ENCODE measurements around the gene ASTN2.

Gene ASTN2

DNA sequence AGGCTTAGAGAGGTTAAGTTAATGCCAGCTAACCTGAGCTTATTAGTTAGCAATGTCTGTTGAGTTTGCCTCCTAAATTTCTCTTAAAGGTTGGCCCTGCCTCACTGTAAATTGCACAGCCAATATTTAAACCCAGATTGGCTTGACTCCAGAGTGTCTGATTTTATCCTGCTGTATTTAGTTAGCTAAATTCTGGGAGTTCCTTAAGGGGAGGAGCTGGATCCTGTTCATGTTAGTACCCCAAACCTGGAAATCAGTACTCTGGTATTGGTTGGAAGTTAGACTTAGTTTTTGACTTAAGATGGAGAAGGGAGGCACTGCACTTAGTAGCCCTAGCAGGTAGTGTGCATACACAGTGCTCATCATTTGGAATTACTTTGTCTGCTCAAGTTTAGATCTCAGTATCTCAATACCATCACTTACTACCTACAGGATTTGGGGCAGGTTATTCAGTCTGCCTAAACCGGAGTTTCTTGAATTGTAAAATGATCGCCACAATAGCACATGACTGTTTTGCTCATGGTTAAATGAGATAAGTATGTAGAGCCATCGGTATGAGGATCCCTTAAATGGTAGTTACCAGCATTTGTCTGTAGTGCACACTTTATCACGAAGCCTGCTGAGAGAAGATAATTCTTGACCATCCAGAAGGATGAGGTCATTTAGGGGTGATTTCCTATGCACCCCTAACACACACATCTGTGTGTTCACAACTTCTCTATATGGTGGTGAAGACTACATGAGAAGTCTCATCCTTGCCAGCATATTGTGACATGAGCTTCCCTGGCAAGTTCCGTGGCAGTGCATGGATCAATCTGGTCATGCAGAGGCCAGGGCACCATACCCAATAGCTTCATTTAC lies 992.5 kb downstream of the ASTN2 start:
- TF ChIP-seq, protein P1, sequence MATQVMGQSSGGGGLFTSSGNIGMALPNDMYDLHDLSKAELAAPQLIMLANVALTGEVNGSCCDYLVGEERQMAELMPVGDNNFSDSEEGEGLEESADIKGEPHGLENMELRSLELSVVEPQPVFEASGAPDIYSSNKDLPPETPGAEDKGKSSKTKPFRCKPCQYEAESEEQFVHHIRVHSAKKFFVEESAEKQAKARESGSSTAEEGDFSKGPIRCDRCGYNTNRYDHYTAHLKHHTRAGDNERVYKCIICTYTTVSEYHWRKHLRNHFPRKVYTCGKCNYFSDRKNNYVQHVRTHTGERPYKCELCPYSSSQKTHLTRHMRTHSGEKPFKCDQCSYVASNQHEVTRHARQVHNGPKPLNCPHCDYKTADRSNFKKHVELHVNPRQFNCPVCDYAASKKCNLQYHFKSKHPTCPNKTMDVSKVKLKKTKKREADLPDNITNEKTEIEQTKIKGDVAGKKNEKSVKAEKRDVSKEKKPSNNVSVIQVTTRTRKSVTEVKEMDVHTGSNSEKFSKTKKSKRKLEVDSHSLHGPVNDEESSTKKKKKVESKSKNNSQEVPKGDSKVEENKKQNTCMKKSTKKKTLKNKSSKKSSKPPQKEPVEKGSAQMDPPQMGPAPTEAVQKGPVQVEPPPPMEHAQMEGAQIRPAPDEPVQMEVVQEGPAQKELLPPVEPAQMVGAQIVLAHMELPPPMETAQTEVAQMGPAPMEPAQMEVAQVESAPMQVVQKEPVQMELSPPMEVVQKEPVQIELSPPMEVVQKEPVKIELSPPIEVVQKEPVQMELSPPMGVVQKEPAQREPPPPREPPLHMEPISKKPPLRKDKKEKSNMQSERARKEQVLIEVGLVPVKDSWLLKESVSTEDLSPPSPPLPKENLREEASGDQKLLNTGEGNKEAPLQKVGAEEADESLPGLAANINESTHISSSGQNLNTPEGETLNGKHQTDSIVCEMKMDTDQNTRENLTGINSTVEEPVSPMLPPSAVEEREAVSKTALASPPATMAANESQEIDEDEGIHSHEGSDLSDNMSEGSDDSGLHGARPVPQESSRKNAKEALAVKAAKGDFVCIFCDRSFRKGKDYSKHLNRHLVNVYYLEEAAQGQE (IDR thresholded peaks at IDR 0.05; ENCODE audit: insufficient read depth in 1 of 2, low read depth in 2 of 2, low read length in 2 of 2), result no peak
- TF ChIP-seq FOXP2 (optimal IDR thresholded peaks at IDR 0.05; ENCODE audit: borderline replicate concordance, extremely low read depth, extremely low read length, insufficient read depth), result no peak
- no peak for TF ChIP-seq SIN3A (IDR thresholded peaks at IDR 0.05; ENCODE audit: borderline replicate concordance, insufficient read depth, low read length)
- no peak for TF ChIP-seq POLR2AphosphoS5 (IDR thresholded peaks at IDR 0.05; ENCODE audit: low read depth, low read length)
- TF ChIP-seq TAF1 (IDR thresholded peaks at IDR 0.05; ENCODE audit: borderline replicate concordance, insufficient read depth, low read length), result no peak

DNA sequence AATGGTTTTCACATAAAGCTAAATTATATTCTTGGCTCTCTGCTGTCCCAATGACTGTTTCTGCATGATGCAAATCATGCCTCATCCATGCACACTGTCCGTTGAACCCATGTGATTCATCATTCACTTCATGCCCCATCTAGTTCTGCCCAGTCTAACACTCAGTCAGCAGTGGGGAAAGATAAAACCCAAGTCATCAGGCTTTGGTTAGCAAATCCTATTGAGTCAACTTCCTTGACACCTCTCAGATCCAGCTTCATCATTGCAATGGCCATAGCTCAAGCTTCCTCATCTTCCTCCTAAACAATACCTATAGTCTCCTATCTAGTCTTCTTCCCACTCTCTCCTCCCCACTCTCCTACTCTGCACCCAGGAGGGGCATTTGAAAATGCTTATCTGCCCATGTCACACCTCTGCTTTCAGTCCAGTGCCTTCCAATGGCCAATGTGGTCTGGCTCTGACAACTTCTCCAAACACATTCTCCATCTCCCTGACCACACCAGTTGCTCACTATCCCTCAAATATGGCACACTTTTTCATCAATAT lies 993.8 kb downstream of the ASTN2 start:
- no peak for TF ChIP-seq SIN3A (IDR thresholded peaks at IDR 0.05; ENCODE audit: borderline replicate concordance, insufficient read depth, low read length)
- no peak for TF ChIP-seq TAF1 (IDR thresholded peaks at IDR 0.05; ENCODE audit: borderline replicate concordance, insufficient read depth, low read length)
- no peak for TF ChIP-seq FOXP2 (optimal IDR thresholded peaks at IDR 0.05; ENCODE audit: borderline replicate concordance, extremely low read depth, extremely low read length, insufficient read depth)
- TF ChIP-seq, protein P1 (IDR thresholded peaks at IDR 0.05; ENCODE audit: insufficient read depth in 1 of 2, low read depth in 2 of 2, low read length in 2 of 2), result no peak
- TF ChIP-seq POLR2AphosphoS5 (IDR thresholded peaks at IDR 0.05; ENCODE audit: low read depth, low read length), result no peak

DNA sequence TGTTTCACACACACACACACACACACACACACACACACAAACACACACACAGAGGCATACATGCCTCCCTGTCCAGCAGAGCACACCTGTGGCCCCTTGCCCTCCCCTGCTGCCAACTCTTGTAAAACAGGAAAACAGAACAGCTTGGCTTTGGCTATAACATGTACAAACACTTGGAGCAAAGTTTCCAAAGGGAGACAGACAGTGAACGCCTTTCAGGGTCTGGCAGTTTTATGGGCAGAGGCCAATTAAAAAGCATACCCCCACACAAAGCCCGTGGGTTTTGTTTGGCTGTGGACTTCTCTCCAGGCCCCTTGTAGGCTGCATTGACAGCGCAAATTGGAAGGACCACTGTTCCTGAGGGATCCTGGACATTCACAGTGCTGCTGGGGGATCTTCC lies 995.7 kb downstream of the ASTN2 start:
- TF ChIP-seq, protein P1 (IDR thresholded peaks at IDR 0.05; ENCODE audit: insufficient read depth in 1 of 2, low read depth in 2 of 2, low read length in 2 of 2), result no peak
- TF ChIP-seq POLR2AphosphoS5 (IDR thresholded peaks at IDR 0.05; ENCODE audit: low read depth, low read length) (no peak), SIN3A (IDR thresholded peaks at IDR 0.05; ENCODE audit: borderline replicate concordance, insufficient read depth, low read length) (no peak), FOXP2 (optimal IDR thresholded peaks at IDR 0.05; ENCODE audit: borderline replicate concordance, extremely low read depth, extremely low read length, insufficient read depth) (no peak), TAF1 (IDR thresholded peaks at IDR 0.05; ENCODE audit: borderline replicate concordance, insufficient read depth, low read length) (no peak)

DNA sequence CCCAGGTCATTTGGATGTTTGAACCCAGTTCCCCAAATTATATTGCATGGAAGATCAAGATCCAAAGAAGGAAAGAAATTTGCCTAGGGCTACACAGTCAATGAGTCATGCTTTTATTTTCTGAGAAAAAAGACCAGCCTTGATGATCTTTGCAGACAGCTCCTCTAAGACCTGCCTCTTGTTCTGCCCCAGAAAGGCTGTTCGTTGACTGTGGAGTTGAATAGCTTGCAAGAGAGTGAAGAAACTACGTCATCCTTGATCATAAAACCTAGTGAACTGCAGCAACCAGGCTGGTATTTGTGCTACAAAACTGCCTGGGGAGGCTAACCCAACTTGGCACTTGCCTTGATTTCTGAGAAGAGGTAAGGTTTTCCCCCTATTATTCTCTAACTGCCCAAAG lies 997.4 kb downstream of the ASTN2 start:
- TF ChIP-seq SIN3A (IDR thresholded peaks at IDR 0.05; ENCODE audit: borderline replicate concordance, insufficient read depth, low read length) (no peak), TAF1 (IDR thresholded peaks at IDR 0.05; ENCODE audit: borderline replicate concordance, insufficient read depth, low read length) (no peak)

DNA sequence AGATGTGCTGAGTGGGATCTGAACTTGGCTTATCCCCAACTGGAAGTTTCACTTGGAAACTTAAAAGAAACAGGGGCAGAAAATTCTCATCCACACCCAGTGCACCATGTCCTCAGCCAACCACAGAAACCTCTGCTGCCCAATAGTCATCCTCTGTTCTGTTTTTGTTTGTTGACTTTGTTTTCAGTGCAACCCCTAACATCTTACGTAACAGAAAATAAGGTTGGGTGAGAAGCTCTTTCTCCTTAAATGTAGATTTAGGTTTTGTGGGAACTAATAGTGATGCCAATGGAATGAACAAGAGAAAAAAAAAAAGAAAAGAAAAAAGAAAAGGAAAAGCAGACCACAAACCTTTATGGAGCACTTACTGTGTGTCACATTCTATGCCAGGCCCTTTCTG lies 998.4 kb downstream of the ASTN2 start:
- TF ChIP-seq TAF1 (IDR thresholded peaks at IDR 0.05; ENCODE audit: borderline replicate concordance, insufficient read depth, low read length) (no peak), FOXP2 (optimal IDR thresholded peaks at IDR 0.05; ENCODE audit: borderline replicate concordance, extremely low read depth, extremely low read length, insufficient read depth) (no peak), SIN3A (IDR thresholded peaks at IDR 0.05; ENCODE audit: borderline replicate concordance, insufficient read depth, low read length) (no peak), POLR2AphosphoS5 (IDR thresholded peaks at IDR 0.05; ENCODE audit: low read depth, low read length) (no peak)
- TF ChIP-seq, protein P1 (IDR thresholded peaks at IDR 0.05; ENCODE audit: insufficient read depth in 1 of 2, low read depth in 2 of 2, low read length in 2 of 2), result no peak

Data from PFSK-1 (cell line).